EH (cell line): ENCODE data around the gene EBP.
"Not testable (repeated sequence)": the region's sequence is repeated elsewhere in the genome, so short reads cannot be mapped to it uniquely, and the experiment has no call there.

Experiments
- DNase-seq: peaks from one replicate; pipeline ENCODE4 v3.0.0-alpha.2; 2015; ENCODE audit warnings: low read depth

The EBP gene

DNA sequence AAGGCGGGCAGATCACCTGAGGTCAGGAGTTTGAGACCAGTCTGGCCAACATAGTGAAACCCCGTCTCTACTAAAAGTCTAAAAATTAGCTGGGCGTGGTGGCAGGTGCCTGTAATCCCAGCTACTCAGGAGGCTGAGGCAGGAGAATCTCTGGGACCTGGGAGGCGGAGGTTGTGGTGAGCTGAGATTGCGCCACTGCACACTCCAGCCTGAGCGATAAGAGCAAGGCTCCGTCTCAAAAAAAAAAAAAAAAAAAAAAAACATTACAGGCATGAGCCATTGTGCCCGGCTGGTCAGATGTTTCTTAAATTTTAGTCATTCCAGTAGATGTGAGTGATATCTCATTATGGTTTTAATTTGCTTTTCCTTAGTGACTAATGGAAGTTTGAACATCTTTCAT is 4.2 kb downstream of the EBP start:
- DNase-seq: peak; percentile 47

DNA sequence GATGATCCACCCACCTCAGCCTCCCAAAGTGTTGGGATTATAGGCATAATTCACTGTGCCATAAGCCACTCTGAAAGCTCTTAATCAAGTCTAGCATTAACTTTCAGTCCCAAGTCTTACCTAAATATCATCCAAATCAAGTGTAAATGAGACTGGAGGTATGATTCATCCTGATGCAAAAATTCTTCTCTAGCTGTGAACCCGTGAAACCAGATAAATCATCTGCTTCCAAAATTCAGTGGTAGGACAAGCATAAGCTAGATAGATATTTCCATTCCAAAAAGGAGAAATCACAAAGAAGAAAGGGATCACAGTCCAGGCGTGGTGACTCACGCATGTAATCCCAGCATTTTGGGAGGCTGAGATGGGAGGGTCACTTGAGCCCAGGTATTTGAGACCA is 9.1 kb downstream of the EBP start:
- DNase-seq: peak; percentile 26

DNA sequence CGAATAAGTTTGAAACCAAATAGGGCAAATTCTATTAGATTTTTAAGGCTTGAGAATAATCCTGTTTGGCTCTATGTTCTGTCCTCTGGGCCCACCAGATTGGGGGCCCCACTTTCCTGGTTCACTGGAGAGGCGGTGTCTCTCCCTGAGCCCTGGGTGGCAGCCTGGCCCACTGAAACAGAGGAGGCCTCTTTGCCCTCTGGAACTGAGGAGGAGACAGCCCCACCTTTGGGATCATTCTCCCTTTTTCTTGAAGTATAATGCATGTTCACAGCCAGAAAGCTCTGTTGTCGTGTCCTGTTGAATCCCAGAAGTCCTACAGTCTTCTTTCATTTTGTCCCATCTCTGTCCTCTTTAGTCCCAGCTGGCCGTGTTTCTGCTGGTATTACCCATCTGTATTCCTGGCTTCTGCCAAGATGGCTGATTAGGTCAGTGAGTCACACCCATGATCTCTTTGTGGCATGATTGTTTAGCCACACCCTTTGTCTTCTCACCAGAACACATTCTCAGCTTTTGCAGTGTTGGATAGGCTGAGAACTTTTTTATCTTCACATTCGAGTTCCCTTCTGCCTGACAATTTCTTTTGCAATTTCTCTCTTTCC is 9.9 kb downstream of the EBP start:
- DNase-seq: peak; percentile 76

DNA sequence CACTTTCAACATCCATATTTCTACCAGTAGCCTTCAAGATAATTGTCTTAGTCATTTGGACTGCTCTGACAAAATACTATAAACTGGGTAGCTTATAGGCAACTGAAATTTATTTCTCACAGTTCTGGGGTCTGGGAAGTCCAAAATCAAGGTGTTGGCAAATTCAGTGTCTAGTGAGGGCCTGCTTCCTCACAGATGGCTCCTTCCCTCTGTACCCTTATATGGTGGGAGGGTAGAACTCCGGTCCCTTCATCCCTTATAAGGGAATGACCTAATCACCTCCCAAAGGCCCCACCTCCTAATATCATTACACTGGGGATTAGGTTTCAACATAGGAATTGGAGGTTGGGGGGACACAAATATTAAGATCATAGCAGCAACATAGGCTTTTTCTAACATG is 10.6 kb downstream of the EBP start:
- no peak for DNase-seq

DNA sequence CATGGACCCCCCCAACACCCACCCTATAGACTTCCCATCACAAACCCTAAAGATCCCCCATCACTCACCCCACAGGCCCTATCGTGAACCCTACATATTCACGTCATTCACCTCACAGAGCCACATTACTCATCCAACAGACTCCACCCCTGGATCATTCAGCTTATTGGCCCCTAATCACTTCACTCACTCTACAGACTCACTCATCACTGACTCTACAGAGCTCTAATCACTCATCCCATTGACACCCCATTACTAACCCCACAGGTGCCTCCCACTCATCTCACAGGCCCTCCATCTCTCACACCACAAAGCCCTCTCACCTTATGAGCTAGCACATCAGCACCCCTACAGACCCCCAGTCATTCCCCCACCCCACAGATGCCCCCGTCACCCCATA is 11.6 kb downstream of the EBP start:
- no peak for DNase-seq

DNA sequence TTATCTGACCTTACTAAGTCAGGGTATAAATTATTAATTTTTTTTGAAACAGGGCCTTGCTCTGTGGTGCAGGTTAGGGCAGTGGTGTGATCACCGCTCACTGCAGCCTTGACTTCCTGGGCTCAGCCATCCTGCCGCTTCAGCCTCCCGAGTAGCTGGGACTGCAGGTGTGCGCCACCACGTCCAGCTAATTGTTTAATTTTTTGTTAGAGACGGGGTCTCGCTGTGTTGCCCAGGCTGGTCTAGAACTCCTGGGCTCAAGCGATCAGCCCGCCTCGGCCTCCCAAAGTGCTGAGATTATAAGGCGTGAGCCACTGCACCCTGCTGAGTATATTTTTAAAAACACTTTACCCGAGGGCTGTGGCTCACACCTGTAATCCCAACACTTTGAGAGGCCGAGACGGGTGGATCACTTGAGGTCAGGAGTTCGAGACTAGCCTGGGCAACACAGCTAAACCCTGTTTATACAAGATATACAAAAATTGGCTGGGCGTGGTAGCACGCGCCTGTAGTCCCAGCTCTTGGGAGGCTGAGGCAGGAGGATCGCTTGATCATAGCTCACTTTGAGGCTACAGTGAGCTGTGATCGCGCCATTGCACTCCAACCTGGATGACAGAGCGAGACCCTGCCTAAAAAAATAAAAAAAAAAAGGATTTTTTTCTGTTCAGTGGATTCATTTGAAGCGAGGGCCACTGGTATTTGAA is 17.2 kb downstream of the EBP start:
- no peak for DNase-seq

DNA sequence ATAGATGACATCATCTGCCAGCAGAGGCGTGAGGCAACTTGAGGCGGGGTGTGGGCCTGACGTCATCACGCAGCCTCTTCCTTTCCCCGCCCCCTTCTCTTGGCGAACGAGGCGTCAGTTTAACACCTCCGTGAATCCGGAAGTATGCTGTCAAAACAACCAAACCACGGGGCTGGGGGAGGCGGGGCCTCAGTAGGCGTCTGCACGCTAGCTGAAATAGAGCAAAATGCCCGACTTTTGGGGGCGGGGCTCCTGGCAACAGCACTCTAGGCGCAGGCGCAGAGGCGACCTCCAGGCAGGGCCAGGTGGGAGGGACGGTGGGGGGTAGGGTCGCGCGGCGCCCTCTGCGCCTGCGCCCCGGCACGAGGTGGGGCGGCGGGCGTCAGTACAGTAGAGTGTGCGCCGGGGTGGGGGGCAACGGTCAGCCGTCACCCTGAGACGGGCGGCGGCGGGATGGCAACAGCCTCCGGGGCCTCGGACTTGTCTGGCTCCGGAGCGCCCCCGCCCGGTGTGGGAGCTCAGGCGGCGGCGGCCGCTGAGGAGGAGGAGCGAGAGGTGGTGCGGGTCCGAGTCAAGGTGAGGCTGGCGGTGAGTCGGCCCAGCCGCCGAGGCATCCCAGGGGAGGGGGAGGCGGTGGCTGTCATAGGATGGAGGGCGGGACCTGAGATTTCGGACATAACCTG is 17.9 kb downstream of the EBP start, which contains the start of gene TBC1D25:
TSS of gene TBC1D25 (plus strand) at position 370 of the 683 bp plus-strand sequence. CDS start at position 454, 84 bp downstream.
- peak; percentile 97 for DNase-seq

DNA sequence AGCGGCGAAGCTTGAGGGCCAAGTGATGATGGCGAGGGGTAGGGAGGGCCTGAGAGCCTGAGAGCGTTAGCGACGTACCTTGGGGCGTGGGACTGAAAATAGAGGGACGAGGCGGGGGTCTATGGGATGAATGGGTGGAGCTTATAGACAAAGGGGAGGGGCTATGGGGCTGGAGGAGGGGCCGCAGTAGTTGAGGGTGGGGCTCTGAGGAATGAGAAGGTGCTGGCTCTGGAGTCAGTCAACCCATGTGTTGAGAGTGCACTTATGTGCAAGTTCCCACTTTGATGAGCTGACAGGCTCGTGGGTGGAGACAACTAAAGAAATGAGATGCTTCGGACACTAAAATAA is 18.4 kb downstream of the EBP start:
- peak; percentile 52 for DNase-seq

DNA sequence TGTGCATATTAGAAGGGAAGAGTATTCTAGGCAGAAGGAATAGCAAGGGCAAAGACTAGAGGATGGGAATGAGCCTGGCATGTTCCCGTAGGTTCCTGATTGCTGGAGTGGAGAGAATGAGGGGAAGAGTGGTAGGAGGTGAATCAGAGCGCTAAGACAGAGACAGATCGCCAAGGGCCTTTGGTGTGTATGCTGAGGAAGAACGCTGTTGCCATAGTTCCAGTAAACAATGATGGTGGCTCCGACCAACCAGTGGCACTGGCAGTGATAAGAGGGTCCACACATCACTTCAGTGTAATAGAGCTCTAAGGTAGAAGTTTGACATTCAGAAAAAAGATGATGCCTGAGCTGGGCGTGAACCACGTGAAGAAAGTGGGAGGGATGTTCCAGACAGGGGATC is 18.9 kb downstream of the EBP start:
- DNase-seq: no peak

DNA sequence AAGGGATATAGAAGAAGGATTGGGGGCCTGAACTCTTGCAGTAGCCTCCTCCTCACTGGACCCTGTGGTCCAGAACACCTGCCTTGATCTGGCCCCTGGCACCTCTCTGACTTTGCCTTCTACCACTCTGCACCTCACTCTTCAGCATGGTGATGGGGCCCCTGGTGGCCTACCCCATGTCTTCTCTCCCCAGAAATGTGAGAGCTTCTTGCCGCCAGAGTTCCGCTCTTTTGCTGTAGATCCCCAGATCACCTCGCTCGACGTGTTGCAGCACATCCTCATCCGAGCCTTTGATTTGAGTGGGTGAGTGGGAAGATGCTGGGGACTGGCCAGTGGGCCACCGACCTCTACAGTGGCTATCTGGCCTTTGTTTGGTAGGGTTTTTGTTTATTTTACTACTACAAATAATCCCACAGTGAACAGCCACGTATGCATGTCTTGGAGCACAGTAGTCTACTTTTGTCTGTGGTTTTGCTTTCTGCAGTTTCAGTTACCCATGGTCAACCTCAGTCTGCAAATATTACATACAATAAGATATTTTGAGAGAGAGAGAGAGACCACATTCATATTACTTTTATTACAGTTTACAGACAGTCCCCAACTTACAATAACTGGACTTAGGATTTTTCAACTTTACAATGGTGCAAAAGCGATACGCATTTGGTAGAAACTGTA is 19.7 kb downstream of the EBP start:
- DNase-seq: no peak

DNA sequence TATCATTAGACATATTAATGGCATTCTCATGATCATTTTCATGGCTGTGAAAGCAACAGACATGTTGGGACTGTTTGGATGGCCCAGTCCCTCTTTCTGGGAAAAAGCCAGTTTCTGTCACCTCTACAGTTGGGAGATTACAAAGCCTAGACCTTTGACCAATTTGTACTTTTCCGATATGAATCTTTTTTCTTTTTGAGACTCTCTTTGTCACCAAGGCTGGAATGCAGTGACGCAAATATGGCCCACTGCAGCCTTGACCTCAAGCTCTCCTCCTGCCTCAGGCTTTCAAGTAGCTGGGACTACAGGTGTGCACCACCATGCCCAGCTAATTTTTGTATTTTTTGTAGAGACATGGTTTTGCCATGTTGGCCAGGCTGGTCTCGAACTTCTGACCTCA is 27.3 kb downstream of the EBP start:
- DNase-seq: no peak

DNA sequence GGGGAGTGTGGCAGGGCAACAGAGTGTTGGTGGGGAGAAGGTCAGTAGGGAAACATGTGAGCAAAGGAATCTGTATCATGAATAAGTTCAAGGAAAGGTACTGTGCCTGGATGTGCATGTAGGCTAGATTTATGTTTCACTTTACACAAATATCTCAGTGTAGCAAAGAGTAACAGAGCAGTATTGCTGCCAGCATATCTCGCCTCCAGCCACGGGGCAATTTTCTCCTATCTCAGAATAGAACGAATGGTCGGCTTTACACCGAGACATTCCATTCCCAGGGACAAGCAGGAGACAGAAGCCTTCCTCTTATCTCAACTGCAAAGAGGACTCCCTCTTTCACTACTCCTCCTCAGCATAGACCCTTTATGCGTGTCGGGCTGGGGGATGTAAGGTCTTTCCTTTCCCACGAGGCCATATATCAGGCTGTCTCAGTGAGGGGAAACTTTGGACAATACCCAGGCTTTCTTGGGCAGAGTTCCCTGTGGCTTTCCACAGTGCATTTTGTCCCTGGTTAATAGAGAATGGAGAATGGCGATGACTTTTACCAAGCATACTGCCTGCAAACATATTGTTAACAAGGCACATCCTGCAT is 34.2 kb downstream of the EBP start:
- not testable (repeated sequence) for DNase-seq

DNA sequence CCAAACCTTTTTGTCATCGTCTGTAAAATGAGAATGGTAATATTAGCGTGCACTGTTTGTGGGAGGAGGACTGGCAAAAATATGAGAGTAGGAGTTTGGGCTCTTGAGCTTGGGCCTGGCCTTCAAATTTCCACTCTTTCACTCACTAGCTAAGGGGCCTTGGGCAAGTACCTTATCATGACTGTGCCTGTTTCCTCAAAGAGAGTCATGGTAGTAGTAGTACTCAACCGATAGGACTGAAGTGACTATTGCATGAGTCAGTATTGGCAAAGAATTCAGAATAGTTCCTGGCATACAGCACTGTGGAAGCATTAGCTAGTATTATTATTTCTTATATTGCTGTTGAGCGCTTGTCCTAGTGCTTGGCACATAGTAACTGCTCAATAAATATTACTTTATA is 36.7 kb downstream of the EBP start:
- peak; percentile 76 for DNase-seq

DNA sequence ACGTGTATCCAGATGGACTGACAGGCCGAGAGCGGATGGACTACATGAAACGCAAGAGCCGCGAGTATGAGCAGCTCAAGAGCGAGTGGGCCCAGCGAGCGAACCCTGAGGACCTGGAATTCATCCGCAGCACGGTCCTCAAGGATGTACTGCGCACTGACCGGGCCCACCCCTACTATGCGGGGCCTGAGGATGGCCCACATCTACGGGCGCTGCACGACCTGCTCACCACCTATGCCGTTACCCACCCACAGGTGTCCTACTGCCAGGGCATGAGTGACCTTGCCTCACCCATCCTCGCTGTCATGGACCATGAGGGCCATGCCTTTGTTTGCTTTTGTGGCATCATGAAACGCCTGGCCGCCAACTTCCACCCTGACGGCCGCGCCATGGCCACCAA is 38.0 kb downstream of the EBP start:
- DNase-seq: no peak

DNA sequence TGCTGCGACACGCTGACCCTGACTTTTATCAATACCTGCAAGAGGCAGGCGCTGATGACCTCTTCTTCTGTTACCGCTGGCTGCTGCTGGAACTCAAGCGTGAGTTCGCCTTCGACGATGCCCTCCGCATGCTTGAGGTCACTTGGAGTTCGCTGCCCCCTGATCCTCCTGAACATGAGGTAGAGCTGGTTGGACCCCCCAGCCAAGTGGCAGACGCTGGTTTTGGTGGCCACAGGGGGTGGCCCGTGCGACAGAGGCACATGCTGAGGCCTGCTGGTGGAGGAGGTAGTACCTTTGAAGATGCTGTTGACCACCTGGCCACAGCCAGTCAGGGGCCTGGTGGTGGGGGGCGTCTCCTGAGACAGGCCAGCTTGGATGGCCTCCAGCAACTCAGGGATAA is 38.4 kb downstream of the EBP start:
- DNase-seq: no peak

DNA sequence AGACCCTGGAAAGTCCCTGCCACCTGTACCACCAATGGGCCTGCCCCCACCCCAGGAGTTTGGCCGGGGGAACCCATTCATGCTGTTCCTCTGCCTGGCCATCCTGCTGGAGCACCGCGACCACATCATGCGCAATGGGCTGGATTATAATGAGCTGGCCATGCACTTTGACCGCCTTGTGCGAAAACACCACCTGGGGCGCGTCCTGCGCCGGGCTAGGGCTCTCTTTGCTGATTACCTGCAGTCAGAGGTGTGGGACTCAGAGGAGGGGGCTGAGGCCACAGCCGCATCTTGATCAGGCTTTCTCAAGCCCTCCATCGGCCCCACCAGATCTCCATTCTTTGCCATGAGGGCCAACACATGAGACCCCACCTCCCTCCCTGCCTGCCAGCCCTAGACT is 39.1 kb downstream of the EBP start:
- no peak for DNase-seq

DNA sequence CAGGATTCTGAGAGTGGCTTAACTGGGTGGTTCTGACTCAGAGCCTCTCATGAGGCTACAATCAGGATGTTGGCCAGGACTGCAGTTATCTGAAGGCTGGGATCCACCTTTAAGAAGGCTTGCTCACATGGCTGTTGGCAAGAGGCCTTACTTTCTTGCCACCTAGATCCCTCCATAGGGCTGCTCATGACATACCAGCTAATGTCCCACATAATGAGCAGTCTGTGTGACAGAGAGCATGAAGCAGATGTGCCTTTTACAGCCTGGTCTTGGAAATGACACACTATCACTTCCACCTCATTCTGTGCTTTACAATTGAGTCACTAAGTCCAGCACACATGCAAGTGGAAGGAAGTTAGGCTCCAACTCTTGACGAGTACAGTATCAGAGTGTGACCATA is 48.4 kb downstream of the EBP start:
- peak; percentile 46 for DNase-seq

DNA sequence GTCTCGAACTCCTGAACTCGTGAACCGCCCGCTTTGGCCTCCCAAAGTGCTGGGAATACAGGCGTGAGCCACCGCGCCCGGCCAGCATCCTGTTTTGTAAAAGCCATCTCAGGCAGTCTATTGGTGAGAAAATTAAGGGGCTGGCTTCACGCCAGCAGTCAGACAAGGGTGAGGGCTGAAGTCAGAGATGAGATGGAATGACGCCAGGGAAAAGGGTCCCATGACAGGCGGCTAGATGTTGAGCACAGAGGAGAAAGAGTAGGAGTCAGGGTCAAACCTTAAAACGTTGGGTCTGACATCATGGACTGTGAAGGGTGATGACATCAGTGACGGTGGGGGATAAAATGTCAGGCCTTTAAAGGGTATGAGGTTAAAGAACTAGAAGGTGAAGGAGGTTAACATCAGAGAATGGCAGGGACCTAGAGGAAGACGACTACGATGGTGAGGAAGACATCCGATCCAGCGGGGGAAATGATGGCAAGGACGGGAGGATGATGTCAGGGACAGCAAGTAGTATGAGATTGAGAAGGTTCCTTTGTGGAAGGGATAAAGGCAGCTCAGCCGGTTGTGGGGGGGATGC is 52.2 kb downstream of the EBP start:
- DNase-seq: no peak

DNA sequence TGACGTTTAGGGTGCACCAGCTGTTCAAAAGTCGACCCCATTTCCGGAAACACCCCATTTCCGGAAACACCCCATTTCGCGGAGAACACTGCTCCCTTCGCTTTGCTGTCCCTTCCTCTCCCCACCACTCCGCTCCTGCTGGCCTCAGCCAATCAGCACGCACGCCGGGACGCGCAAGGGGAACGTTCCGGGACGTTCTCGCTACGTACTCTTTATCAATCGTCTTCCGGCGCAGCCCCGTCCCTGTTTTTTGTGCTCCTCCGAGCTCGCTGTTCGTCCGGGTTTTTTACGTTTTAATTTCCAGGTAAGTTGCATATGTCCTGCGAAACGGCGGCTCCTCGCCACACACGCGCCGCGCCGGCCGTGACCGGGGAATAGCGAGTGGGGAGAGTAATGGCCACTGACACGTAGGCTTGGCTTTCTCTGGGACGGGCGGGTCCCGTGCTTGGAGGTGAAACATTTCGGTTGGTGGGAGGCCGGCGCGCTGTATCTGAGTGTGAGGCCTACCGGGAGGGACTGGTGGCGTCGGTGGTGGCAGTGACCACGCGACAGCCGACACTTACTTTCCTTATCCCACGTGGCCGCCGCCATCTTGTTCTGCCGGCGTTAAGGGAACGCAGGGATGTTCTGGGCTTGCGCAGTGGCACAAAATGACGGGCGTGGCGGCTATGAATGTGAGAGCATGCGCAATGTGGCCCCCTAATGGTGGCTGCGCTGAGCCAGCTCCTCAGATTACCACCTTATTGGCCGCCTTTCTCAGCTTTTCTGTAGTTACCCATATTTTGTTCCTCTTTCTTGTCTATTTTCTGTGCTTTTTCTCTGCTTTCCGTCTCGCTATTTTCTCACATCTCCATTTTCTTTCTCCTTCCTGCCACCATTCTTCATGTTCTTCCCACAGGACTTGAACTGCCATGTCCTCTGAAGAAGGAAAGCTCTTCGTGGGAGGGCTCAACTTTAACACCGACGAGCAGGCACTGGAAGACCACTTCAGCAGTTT is 53.0 kb downstream of the EBP start, which contains the start of gene RBM3:
TSS of gene RBM3 (plus strand) at position 215 of the 997 bp plus-strand sequence. CDS start at position 912, 697 bp downstream.
- DNase-seq: peak; percentile 93

DNA sequence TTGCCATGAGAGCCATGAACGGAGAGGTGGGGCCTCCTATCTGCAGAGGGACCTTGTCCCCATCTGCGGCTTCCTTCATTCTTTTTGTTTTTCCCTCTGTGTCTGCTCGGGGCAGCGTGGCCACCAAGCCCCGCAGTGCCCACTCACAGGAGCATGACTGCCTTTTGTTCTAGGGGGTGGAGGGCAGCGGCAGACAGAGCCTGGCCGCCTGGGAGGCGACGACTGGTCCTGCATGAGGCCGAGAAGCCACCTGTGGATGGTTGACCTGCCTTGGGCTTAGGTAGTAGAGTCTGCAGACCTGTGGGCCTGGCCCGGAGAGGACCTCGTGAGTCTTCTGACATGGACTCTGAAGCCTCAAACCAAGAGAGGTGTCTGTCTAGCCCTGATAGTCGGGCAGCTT is 54.0 kb downstream of the EBP start:
- no peak for DNase-seq

DNA sequence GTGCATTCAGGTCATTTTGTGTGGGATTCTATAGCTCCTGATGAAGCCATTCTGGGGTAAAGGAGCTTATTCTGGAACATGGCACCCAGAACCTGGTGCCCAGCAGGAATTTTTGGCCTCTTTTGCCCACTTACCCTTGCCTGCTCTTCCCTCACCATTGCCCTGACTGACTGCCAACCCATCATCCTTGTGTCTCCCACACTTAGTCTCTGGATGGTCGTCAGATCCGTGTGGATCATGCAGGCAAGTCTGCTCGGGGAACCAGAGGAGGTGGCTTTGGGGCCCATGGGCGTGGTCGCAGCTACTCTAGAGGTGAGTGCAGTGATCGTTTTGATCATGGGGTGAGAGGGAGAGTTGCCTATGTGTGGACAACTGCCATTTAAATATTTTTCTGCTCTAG is 54.5 kb downstream of the EBP start:
- no peak for DNase-seq
